ENCODE results near the gene CREB5. TPM values are rescaled to one million over a fixed set of nuclear protein-coding genes. Genes with fewer than 3 reads are reported as not detected.

The CREB5 gene
- total RNA-seq, 1 donor from 2014 or later = 52.7 TPM

- DNase-seq = peak; percentile 83
Observed at GRCh38 chr7:28480595-28480994, 68.3 kb downstream of the CREB5 start.

GRCh38 chr7:28481091-28481926, 69.0 kb downstream of the CREB5 start:
- DNase-seq = peak; percentile 83

- peak; percentile 14 for DNase-seq
Observed at GRCh38 chr7:28483112-28483511, 70.8 kb downstream of the CREB5 start.

- DNase-seq = no peak
Observed at GRCh38 chr7:28483908-28484605, 71.7 kb downstream of the CREB5 start.

- DNase-seq = no peak
Observed at GRCh38 chr7:28484606-28484935, 72.3 kb downstream of the CREB5 start.

- no peak for DNase-seq
Observed at GRCh38 chr7:28487487-28487886, 75.2 kb downstream of the CREB5 start.

DNA sequence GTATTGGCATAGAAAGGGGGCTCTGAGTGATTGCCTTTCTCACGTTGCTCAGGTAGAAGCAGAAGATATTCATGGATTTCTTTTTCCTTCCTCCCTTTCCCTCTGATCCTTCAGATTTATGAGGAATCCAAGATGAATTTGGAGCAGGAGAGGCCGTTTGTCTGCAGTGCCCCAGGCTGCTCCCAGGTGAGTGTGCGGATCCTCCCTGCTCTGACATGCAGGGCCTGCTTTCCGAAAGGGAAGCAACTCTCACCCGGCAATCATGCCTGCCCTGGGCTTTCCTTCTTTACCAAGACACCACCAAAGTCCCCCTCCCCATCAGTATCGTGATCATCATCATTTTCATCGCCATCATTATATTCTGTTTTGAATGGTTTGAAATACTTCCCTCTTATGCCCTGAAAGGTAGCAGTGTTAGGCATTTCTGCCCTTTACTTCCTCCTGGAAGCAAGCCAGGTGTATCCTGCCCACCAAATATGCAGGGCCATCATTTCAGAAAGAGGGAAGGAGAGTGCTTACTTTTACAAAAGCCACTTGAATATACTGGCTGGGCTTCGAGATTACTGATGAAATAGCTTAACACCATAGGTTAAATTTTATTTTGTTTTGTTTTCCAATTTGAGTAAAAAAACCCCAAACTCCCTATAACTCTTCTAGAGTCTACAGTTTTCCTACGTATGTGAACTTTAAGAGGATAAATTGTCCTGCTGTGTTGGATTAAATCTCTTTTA, 75.9 kb downstream of the CREB5 start:
- DNase-seq = no peak

- DNase-seq = no peak
Observed at GRCh38 chr7:28490831-28491230, 78.5 kb downstream of the CREB5 start.

GRCh38 chr7:28493477-28493876, 81.2 kb downstream of the CREB5 start:
- DNase-seq = no peak

DNA sequence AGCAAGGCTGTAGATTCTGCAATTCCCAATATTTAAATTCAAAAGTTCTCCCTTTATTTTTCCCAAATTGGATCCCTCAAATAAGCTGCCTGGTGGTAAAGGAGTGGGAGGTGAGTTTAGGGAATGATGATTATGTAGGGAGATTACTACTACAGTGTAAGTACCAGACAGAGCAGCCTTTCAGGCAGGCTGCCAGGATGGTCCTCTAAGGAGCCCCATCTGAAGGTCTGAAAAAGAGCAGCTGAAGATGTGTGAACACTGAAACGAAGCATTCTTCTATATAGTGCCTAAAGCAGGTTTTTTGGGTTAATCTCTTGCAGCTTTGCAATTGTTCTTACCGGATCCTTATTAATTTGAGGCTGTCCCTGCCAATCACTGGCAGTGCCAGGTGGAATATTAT, 84.7 kb downstream of the CREB5 start:
- DNase-seq = no peak

DNA sequence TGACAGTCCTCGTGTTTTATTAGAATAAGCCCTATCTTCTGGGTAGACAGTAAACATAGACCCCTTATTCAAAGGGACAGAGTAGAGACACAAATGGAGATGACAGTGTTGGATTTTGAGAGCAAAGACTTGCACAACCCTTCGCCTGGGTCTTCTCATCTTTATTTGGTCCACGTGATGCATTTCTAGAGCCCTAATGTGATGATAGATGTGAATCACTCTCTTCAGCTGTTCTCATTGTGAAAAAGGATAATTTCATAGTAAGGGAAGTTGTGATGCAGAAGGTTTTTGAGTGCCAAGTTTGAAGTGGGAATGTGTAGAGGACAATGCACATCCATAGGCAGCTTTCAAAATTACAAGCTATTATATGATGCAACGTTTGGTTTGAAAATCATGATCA, 86.3 kb downstream of the CREB5 start:
- no peak for DNase-seq

GRCh38 chr7:28500138-28500537, 87.8 kb downstream of the CREB5 start:
- no peak for DNase-seq

DNA sequence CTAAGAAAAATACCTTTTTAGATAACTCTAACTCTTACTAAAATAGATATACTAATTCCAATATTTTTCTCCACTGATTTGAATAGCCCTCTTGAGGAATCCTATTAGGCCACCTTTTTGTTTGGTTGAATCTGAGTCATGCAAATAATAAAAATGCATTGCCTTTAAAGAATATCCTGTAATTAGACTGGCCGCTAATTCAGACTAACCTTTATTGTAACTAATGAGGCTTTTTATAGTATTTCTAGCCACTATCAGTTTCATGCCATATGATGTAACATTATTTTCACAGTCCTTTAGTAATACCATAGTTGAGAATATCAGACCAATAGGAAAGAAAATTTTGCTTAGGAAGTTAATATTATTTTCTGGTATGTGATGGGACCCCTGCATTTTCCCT, 90.1 kb downstream of the CREB5 start:
- DNase-seq = no peak

GRCh38 chr7:28503396-28503795, 91.1 kb downstream of the CREB5 start:
- DNase-seq = no peak

GRCh38 chr7:28505014-28505413, 92.7 kb downstream of the CREB5 start:
- DNase-seq = no peak

GRCh38 chr7:28505867-28506266, 93.5 kb downstream of the CREB5 start:
- no peak for DNase-seq

DNA sequence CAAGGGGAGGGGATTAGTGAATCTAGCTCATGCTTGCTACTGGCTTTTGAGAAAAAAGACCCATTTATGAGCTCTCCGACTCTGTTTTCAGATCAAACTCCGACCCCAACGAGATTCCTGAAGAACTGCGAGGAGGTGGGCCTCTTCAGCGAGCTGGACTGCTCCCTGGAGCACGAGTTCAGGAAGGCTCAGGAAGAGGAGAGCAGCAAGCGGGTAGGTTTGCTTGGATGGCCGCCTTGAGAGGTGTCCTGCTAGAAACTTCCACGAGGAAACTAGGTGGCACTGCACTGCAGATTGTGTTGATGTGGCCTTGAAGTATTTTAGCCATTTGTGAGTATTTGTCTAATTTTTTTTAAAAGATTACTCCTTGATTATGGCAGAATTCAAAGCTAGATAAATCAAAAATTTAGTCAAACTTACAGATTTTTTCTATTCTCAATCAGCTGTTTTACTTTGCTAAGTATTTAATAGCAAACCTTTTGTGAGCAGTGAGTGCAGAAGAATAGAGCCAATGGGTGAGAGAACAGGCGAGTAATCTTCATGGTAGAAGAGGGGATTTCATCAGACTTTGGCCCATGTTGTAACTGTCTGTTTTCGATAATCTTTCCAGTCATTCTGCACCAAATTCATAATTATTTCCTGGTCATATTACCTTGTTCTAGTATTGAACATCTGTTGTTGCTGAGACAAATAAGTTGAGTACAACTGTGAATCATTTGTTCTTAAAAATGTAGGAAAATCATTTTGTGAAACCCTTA, 95.4 kb downstream of the CREB5 start:
- no peak for DNase-seq

GRCh38 chr7:28509251-28510025, 97.1 kb downstream of the CREB5 start:
- DNase-seq = peak; percentile 79

GRCh38 chr7:28510026-28510369, 97.7 kb downstream of the CREB5 start:
- DNase-seq = no peak

DNA sequence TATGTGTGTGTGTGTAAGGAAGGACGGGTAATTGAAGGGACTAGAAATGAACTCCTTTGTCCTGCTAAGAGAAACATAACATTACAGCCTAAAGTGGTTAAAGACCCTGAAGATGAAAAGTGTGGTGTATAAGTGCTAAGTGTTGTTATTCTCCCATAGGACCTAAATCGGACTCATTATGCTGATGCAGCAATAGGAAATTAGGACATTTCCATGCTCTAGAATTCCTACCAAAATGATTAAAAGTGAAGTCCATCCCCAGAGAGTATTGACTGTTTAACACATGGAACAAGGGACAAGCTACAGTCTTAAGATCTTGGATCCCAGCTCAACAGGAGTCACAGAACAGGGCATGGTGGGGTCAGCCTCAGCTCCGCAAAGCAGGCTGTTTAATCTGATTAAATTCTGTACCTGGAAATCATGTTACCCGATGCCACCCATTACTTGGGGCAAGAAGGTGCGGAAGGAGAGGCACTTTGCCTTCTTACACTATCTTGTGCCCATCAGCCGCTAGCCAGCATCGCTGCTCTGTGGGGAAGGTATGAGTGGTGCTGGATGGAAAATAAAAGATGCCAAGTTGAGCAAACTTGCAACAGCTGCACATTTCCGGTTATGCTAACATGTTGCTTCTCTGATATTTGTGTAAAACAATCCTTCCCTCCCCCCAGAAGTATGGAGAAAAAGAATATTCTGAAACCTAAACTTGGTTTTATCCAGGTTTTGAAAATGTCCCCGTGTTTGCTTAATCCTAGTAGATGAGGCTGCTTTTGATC, 100.5 kb downstream of the CREB5 start:
- DNase-seq = no peak
